Measurements from ENCODE around the gene TTYH1. TPM values are rescaled to one million over a fixed set of nuclear protein-coding genes. Genes with fewer than 3 reads are reported as not detected.
"Not testable (repeated sequence)": the region's sequence is repeated elsewhere in the genome, so short reads cannot be mapped to it uniquely, and the experiment has no call there.

Gene TTYH1
- total RNA-seq, 2 experiments from 2014 or later: 0.53 to 0.68 TPM

DNA sequence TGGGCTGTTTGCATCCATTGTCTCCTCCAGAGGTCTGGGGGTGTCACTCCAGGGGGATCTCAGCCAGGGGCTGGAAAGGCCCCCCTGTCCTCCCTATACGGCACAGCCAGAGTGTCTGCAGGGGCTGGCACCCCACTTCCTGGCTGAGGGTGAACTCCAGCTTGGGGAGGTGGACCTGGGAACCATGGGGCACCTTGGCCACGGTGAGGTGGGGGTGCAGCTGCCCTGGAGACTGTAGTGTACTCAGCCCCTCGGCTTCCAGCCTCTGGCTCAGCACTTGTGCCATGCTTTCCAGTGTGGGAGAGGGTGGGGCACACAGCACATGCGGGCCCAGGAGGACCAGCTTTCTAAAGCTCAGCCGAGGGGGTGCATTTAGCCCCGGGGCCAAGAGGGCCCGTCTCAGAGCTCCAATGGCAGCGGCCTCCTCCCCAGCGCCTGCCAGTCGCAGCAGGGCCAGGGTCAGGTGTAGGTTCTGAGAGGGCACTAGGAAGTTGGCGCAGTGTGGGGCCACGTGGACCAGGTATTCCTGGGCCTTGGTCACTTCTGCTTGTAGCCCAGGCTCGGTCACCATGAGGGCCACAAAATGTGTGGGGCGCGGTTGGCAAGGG, 46.9 kb downstream of the TTYH1 start:
- CTCF ChIA-PET: interaction anchor here (0.6 kb wide), 1 partner anchor 63 kb away, joined by 3 read pairs; no protein-coding TSS in a partner anchor
- peaks cover 49% of the 10 kb centered on the region for H3K4me1 Mint-ChIP-seq
- no peaks in the 10 kb centered on the region for H3K9me3 Mint-ChIP-seq
- H3K36me3 Mint-ChIP-seq (ENCODE audit: low read depth): peaks cover 41% of the 10 kb centered on the region
- POLR2A ChIA-PET: interaction anchor here (1.7 to 3.4 kb wide), 2 partner anchors 8 to 13 kb away, joined by 7 to 66 read pairs; partner anchors contain the start of gene LENG8
- DNase-seq: no peak
- H3K4me3 Mint-ChIP-seq: peak overlapping the region; percentile 69
- H3K27me3 Mint-ChIP-seq: peaks cover 11% of the 10 kb centered on the region
- peak overlapping the region; percentile 78 for H3K27ac Mint-ChIP-seq

DNA sequence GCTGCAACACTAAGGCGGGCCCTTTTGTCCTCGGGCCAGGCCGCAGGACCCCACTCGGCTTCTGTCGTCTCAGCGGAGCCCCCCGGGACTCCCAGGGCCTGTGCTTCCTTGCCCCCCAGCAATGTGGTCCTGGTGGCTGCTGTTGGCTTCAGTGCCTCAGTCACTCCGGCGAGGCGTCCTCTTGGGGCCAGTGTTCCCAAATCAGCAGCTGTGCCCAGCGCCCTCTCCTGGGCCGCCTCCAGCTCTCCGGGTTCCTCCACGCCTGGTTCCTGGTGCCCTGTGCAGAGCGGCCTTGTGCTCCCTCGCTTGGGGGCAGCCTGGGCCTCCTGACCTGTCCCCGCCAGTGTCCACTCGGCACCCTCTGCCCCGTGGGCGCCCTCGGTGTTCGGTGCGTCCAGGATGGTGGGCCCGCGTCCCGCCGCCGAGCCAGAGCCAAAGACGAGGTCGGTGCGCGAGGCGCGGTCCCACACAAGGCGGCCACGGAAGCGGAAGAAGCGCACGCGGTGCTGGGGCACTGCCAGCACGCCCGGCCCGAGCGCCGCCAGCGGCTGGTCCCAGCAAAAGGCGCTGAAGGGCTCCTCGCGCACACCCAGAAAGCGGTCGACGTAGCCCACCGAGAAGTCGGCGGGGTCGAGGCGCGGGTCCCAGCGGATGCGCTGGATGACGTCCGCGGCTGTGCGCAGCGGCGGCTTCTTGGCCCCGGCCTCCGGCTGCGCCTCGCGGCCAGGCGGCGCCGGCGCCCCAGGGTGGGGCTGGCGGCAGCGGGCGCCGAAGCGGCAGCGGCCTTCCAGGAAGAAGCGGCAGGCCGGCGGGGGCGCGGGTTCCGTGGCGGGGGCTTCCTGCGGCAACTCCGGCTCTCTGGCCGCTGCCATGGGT, 47.6 kb downstream of the TTYH1 start:
- H3K4me3 Mint-ChIP-seq: peak overlapping the region; percentile 83
- peak; percentile 77 for DNase-seq
- peaks cover 11% of the 10 kb centered on the region for H3K27me3 Mint-ChIP-seq
- peaks cover 49% of the 10 kb centered on the region for H3K4me1 Mint-ChIP-seq
- ChIA-PET CTCF (interaction anchor here (1.0 kb wide), 1 partner anchor 14 kb away, joined by 11 read pairs; the partner anchor contains the start of gene LENG8), POLR2A (interaction anchor here (0.9 to 3.4 kb wide), 7 partner anchors 9 to 793 kb away, joined by 3 to 66 read pairs (median 5); partner anchors contain the start of genes CNOT3, LENG8 and RPS9)
- no peaks in the 10 kb centered on the region for H3K9me3 Mint-ChIP-seq
- H3K27ac Mint-ChIP-seq: peak overlapping the region; percentile 78
- peaks cover 36% of the 10 kb centered on the region for H3K36me3 Mint-ChIP-seq (ENCODE audit: low read depth)

DNA sequence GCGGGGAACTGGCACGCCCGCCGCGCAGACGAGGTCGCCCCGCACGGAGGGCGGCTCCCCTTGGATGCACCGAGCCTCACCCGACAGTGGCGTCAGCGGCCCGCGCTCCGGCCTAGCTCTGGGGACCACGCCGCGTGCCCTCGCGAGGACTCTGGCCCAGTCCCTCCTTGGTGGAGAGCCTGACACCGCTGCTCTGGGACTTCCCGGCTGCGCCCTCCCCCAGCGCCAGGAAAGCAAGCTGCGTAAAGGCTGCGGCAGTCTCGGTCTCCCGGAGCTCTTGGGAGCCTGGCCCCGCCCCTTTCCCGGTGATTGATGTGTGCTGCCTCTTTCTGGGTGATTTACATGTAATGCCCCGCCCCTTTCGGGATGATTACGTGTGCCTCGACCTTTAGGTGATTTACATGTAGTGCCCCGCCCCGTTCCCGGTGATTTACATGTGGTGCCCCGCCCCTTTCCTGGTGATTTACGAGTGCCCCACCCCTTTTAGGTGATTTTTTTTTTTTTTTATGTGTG, 48.3 kb downstream of the TTYH1 start, which contains the start of gene LENG9:
LENG9 (minus strand) TSS at position 248 of the 513 bp plus-strand sequence. CDS start 252 bp downstream, outside the sequence.
- Mint-ChIP-seq H3K4me3 (peak within 1 kb of the TSS; percentile 83), H3K4me1 (peaks cover 44% of the 10 kb centered on the region), H3K9me3 (no peaks in the 10 kb centered on the region), H3K27ac (peak within 1 kb of the TSS; percentile 95), H3K27me3 (peaks cover 17% of the 10 kb centered on the region), H3K36me3 (ENCODE audit: low read depth) (peaks cover 29% of the 10 kb centered on the region)
- peak; percentile 98 for DNase-seq
- ChIA-PET POLR2A (interaction anchor here (0.9 to 3.4 kb wide), 6 partner anchors 9 to 793 kb away, joined by 3 to 66 read pairs (median 5); partner anchors contain the start of genes CNOT3, LENG8 and RPS9), CTCF (interaction anchor here (1.0 kb wide), 1 partner anchor 14 kb away, joined by 11 read pairs; the partner anchor contains the start of gene LENG8)

DNA sequence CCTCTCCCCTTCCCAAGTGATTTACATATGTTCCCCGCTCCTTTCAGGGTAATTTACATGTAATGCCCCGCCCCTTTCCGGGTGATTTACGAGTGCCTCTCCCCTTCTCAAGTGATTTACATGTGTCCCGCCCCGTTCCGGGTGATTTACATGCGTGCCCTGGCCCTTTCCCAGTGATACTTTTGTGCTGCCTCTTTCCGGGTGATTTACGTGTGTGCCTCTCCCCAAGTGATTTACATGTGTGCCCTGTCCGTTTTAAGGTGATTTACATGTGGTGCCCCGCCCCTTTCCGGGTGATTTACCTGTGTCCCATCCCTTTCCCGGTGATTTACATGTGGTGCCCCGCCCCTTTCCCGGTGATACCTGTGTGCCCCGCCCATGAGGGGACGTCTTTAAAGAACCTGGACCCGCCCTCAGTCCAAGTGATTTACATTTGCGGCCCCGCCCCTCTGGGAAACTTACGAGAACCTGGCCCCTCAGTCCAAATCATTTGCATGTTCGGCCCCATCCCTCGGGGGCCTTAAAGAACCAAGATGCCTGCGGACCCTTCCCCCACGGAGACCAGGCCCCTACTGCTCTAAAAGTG, 48.9 kb downstream of the TTYH1 start:
- peak overlapping the region; percentile 95 for H3K27ac Mint-ChIP-seq
- peaks cover 22% of the 10 kb centered on the region for H3K27me3 Mint-ChIP-seq
- peak; percentile 95 for DNase-seq
- ChIA-PET POLR2A (interaction anchor here (0.9 to 3.4 kb wide), 7 partner anchors 10 to 792 kb away, joined by 3 to 66 read pairs (median 5); partner anchors contain the start of genes CNOT3, LENG8 and RPS9), CTCF (interaction anchor here (1.0 kb wide), 1 partner anchor 15 kb away, joined by 11 read pairs; the partner anchor contains the start of gene LENG8)
- H3K36me3 Mint-ChIP-seq (ENCODE audit: low read depth): peaks cover 23% of the 10 kb centered on the region
- no peaks in the 10 kb centered on the region for H3K9me3 Mint-ChIP-seq
- peak overlapping the region; percentile 83 for H3K4me3 Mint-ChIP-seq
- H3K4me1 Mint-ChIP-seq: peaks cover 38% of the 10 kb centered on the region

DNA sequence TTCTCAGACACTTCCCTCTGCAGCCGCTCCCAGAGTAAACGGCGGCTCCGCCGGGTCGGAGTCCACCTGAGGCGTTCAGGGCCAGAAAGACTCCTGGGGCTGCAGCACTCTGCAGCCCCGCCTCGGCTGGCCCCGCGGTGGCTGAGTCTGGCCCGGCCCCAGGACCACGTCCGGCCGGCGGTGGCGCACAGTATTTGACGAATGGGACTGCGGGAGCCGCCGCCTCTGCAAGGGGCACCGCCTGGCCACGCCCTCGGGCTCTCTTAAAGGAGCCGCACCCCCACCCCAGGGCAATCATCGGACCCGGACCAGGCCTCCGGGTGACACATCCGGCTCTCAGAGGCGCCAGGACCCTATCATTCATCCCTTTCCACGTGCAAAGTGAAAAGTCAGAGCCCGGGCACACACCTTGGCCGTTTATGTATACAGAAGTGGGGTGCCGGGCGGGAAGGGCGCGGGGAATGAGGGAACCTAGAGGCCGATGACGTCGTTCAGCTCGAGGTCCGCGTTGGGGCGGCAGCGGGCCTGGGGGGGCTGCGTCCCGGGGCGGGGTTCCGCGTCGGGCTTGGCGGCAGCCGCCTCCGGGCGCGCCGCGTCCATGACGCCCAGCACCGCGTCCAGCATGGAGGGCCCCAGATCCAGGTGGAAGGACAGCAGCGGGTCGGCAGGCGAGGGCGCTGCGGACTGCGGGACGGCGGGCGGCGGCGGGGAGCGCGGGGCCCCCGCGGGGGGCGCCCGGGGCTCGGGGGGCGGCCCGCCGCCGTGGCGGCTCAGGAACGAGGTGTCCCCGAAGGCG, 49.6 kb downstream of the TTYH1 start:
- H3K27ac Mint-ChIP-seq: peak overlapping the region; percentile 95

DNA sequence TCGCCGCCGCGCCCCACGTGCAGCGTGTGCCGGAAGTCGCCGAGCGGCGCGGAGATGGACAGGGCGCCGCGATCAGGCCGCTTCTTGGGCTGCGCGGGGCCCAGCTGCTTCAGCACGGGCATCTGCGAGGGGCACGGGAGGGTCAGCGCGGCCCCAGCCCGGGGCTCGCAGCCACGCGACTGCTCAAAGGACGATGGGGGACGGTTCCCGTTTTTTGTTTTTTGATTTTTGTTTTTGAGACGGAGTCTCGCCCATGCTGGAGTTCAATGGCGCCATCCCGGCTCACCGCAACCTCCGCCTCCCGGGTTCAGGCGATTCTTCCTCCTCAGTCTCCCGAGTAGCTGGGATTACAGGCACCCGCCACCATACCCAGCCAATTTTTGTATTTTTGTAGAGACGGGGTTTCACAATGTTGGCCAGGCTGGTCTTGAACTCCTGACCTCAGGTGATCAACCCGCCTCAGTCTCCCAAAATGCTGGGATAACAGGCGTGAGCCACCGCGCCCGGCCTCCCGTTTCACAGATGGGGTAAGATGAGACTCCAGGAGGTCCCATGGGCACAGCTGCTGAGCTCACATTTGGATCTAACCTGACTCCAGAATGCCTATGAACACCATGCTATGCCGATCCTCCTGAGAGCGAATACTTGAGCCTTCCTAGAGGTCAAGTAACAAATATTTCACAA, 50.3 kb downstream of the TTYH1 start:
- H3K27me3 Mint-ChIP-seq: peaks cover 36% of the 10 kb centered on the region
- no peak overlapping the region for H3K27ac Mint-ChIP-seq
- H3K36me3 Mint-ChIP-seq (ENCODE audit: low read depth): peaks cover 15% of the 10 kb centered on the region
- POLR2A ChIA-PET: interaction anchor here (2.0 kb wide), 1 partner anchor 17 kb away, joined by 12 read pairs; the partner anchor contains the start of gene LENG8
- no peaks in the 10 kb centered on the region for H3K9me3 Mint-ChIP-seq
- H3K4me3 Mint-ChIP-seq: peak overlapping the region; percentile 48
- CTCF ChIA-PET: no interaction called here
- H3K4me1 Mint-ChIP-seq: peaks cover 34% of the 10 kb centered on the region
- DNase-seq: no peak

More for the DNA sequence above, 49.6 kb downstream of the TTYH1 start:
- Mint-ChIP-seq H3K9me3 (no peaks in the 10 kb centered on the region), H3K4me1 (peaks cover 34% of the 10 kb centered on the region), H3K27me3 (peaks cover 29% of the 10 kb centered on the region), H3K36me3 (ENCODE audit: low read depth) (peaks cover 17% of the 10 kb centered on the region), H3K4me3 (peak overlapping the region; percentile 83)
- ChIA-PET CTCF (no interaction called here), POLR2A (interaction anchor here (2.0 kb wide), 1 partner anchor 16 kb away, joined by 12 read pairs; the partner anchor contains the start of gene LENG8)
- peak; percentile 89 for DNase-seq

DNA sequence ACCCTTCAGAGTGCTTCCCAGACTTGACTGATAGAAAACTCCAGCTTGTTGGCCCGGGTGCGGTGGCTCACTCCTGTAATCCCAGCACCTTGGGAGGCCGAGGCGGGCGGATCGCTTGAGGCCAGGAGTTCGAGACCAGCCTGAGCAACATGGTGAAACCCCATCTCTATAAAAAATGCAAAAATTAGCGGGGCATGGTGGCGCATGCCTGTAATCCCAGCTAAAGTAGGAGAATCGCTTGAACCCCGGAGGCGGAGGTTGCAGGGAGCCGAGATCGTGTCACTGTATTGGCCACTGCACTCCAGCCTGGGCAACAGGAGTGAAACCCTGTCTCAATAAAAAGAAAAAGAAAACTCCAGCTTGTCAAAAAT, 50.8 kb downstream of the TTYH1 start:
- Mint-ChIP-seq H3K36me3 (ENCODE audit: low read depth) (peaks cover 10% of the 10 kb centered on the region), H3K27me3 (peaks cover 40% of the 10 kb centered on the region), H3K4me3 (peak overlapping the region; percentile 48), H3K4me1 (peaks cover 33% of the 10 kb centered on the region)
- DNase-seq, H3K9me3 Mint-ChIP-seq, CTCF ChIA-PET, H3K27ac Mint-ChIP-seq: not testable (repeated sequence)
- POLR2A ChIA-PET: interaction anchor here (2.0 kb wide), 1 partner anchor 18 kb away, joined by 12 read pairs; the partner anchor contains the start of gene LENG8

DNA sequence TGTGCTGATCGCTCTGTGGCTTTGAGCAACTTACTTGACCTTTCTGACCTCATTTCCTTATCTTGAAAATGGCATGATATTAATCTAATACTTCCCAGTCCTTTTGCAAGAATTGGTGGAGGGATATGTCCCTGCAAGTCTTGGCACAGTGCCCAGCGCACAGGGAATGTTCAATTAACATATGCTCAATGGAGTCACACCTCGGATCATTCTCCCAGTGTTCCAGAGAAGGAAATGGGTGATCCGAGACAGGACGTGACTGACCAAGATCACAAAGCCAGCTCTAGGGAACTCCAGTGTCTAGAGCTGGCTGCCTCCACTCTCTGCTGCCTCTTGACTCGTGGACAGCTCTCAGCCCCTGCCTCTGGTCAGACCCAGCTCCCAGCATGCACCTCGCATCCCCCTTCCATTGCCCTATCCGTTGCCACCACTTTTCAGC, 54.3 kb downstream of the TTYH1 start:
- Mint-ChIP-seq H3K27ac (no peak overlapping the region), H3K9me3 (no peaks in the 10 kb centered on the region), H3K4me3 (no peak overlapping the region), H3K27me3 (peaks cover 49% of the 10 kb centered on the region), H3K4me1 (peaks cover 17% of the 10 kb centered on the region), H3K36me3 (ENCODE audit: low read depth) (no peaks in the 10 kb centered on the region)
- POLR2A ChIA-PET: interaction anchor here (1.2 to 1.6 kb wide), 2 partner anchors 11 to 21 kb away, joined by 3 read pairs; partner anchors contain the start of gene LENG8
- no peak for DNase-seq
- CTCF ChIA-PET: interaction anchor here (0.6 to 1.6 kb wide), 2 partner anchors 12 to 176 kb away, joined by 3 read pairs; no protein-coding TSS in a partner anchor

DNA sequence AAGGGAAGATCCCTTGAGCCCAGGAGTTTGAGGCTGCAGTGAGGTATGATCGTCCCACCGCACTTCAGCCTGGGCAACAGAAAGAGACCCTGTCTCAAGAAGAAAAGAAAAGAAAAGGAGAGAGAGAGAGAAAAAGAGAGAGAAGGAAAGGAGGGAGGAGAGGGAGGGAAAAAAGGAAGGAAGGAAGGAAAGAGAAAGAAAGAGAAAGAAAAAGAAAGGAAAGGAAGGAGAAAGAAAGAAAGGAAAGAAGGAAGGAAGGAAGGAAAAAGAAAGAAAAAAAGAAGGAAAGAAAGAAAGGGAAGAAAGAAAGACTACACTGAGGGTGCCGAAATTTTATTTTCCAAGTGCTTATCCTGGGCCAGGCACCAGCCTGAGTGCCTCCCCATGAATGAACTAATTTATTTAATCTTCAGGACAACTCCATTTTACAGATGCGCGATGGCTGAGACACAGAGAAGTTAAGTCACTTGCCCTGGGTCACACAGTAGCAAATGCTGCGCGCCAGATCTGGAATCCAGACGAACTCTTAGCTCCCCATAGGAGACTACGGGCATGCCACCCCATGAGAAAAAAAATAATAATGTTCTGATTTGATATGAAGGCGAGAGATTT, 55.1 kb downstream of the TTYH1 start:
- POLR2A ChIA-PET: interaction anchor here (1.2 to 1.6 kb wide), 2 partner anchors 10 to 22 kb away, joined by 3 read pairs; partner anchors contain the start of gene LENG8

DNA sequence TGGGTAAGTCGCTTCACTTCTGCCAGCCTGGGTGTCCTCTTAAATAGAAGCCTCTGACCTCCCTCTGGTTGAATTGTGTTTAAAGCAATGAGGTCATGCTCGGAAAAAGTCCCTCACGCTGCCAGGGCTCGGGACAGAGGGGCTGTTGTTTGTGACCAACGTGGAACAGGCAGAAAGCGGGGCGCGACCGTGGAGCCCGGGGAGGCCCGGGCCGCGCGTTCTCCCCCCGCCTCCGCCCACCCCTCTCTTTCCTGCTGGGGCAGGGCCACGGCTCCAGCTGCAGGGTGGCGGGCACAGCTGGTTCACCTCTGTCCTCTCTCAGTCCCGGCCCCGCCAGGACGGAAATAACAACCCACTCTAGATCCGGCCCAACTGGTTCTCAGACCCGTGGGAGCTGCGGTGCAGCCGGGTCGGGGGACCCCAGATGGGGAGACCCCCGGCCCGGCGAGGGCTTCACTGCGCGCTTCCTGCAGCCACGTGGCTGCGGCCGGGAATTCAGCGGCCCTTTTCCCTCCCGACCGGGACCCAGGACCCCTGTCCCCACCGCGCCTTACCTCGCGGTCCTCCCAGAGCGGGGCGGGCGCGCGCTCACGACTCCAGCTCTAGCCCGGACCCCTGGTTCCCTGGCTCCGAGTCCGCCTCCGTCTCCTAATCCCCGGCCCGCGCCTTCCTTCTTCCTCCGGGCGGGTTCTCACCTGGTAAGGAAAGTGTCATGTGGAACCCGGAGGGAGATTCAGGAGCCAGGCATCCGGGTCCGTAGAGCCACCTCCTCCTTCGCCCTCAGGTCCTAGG, 55.9 kb downstream of the TTYH1 start:
- H3K4me3 Mint-ChIP-seq: no peak overlapping the region
- H3K9me3 Mint-ChIP-seq: no peaks in the 10 kb centered on the region
- H3K36me3 Mint-ChIP-seq (ENCODE audit: low read depth): no peaks in the 10 kb centered on the region
- DNase-seq: no peak
- H3K27me3 Mint-ChIP-seq: peaks cover 42% of the 10 kb centered on the region
- H3K4me1 Mint-ChIP-seq: peaks cover 10% of the 10 kb centered on the region
- ChIA-PET CTCF (no interaction called here), POLR2A (no interaction called here)
- H3K27ac Mint-ChIP-seq: no peak overlapping the region

More for the DNA sequence above, 55.1 kb downstream of the TTYH1 start:
- Mint-ChIP-seq H3K9me3 (no peaks in the 10 kb centered on the region), H3K36me3 (ENCODE audit: low read depth) (no peaks in the 10 kb centered on the region), H3K4me3 (no peak overlapping the region), H3K27ac (no peak overlapping the region), H3K27me3 (peaks cover 47% of the 10 kb centered on the region), H3K4me1 (peaks cover 14% of the 10 kb centered on the region)
- no peak for DNase-seq
- CTCF ChIA-PET: interaction anchor here (1.6 kb wide), 1 partner anchor 11 kb away, joined by 3 read pairs; no protein-coding TSS in a partner anchor
